BE2C (cell line): ENCODE results near the gene RC3H2.
"Not testable (repeated sequence)": the region's sequence is repeated elsewhere in the genome, so short reads cannot be mapped to it uniquely, and the experiment has no call there.

ENCODE experiments used
- DNase-seq: peaks from one replicate; pipeline ENCODE4 v3.0.0-alpha.2; 2020
- H3K27me3 ChIP-seq: fragments of 250-450 bp; sonication (Bioruptor Pico); 2 replicates; pipeline ENCODE4 v1.5.1; 2020; ENCODE audit warnings: mild to moderate bottlenecking
- H3K36me3 ChIP-seq: fragments of 250-450 bp; sonication (Bioruptor Pico); 2 replicates; pipeline ENCODE4 v1.5.1; 2020; ENCODE audit warnings: mild to moderate bottlenecking
- H3K4me1 ChIP-seq: fragments of 250-450 bp; sonication (Bioruptor Pico); 2 replicates; pipeline ENCODE4 v1.5.1; 2020
- H3K4me3 ChIP-seq: 2 replicates; pipeline ENCODE4 v1.5.1; 2011; ENCODE audit warnings: low read depth, low read length
- H3K9me3 ChIP-seq: fragments of 250-450 bp; sonication (Bioruptor Pico); 2 replicates; pipeline ENCODE4 v1.5.1; 2020
- CTCF ChIP-seq: IDR thresholded peaks from 2 replicates; pipeline ENCODE4 v1.5.1; 2012; ENCODE audit warnings: mild to moderate bottlenecking, low read depth, low read length

Gene RC3H2

GRCh38 chr9:122841501-122841900 lies 63.7 kb downstream of the RC3H2 start:
- no peak for DNase-seq
- no peak overlapping the region for H3K4me3 ChIP-seq
- no peak for TF ChIP-seq CTCF

GRCh38 chr9:122838441-122838840 lies 66.7 kb downstream of the RC3H2 start:
- H3K4me1 ChIP-seq, H3K9me3 ChIP-seq, H3K4me3 ChIP-seq, H3K27me3 ChIP-seq, H3K36me3 ChIP-seq: not testable (repeated sequence)
- DNase-seq = peak; percentile 20
- TF ChIP-seq CTCF = peak; percentile 31

More at GRCh38 chr9:122841501-122841900, 63.7 kb downstream of the RC3H2 start:
- Histone ChIP-seq H3K4me1 (no peaks in the 10 kb centered on the region), H3K36me3 (no peaks in the 10 kb centered on the region), H3K27me3 (no peaks in the 10 kb centered on the region), H3K9me3 (no peaks in the 10 kb centered on the region)

- no peaks in the 10 kb centered on the region for H3K9me3 ChIP-seq
- no peak overlapping the region for H3K4me3 ChIP-seq
- no peaks in the 10 kb centered on the region for H3K4me1 ChIP-seq
- no peaks in the 10 kb centered on the region for H3K36me3 ChIP-seq
- H3K27me3 ChIP-seq = no peaks in the 10 kb centered on the region
- DNase-seq = no peak
- no peak for TF ChIP-seq CTCF
Observed at GRCh38 chr9:122837266-122837850, 67.8 kb downstream of the RC3H2 start.

GRCh38 chr9:122835313-122835731 lies 69.8 kb downstream of the RC3H2 start:
- peak; percentile 37 for TF ChIP-seq CTCF
- no peak overlapping the region for H3K4me3 ChIP-seq
- DNase-seq = no peak

GRCh38 chr9:122832194-122832593 lies 73.0 kb downstream of the RC3H2 start:
- no peak for TF ChIP-seq CTCF
- no peaks in the 10 kb centered on the region for H3K4me1 ChIP-seq
- H3K9me3 ChIP-seq = no peaks in the 10 kb centered on the region
- no peaks in the 10 kb centered on the region for H3K27me3 ChIP-seq
- H3K36me3 ChIP-seq = no peaks in the 10 kb centered on the region
- no peak overlapping the region for H3K4me3 ChIP-seq
- no peak for DNase-seq

More at GRCh38 chr9:122835313-122835731, 69.8 kb downstream of the RC3H2 start:
- H3K4me1 ChIP-seq = no peaks in the 10 kb centered on the region
- H3K27me3 ChIP-seq = no peaks in the 10 kb centered on the region
- no peaks in the 10 kb centered on the region for H3K36me3 ChIP-seq
- H3K9me3 ChIP-seq = no peaks in the 10 kb centered on the region

- H3K4me1 ChIP-seq, H3K36me3 ChIP-seq, DNase-seq, H3K27me3 ChIP-seq, H3K9me3 ChIP-seq: not testable (repeated sequence)
- H3K4me3 ChIP-seq = peak overlapping the region; percentile 73
Observed at GRCh38 chr9:122828965-122829284, 76.2 kb downstream of the RC3H2 start.

- no peak for TF ChIP-seq CTCF
- H3K4me3 ChIP-seq = peak overlapping the region; percentile 73
- H3K4me1 ChIP-seq = no peaks in the 10 kb centered on the region
- H3K27me3 ChIP-seq = no peaks in the 10 kb centered on the region
- H3K9me3 ChIP-seq = no peaks in the 10 kb centered on the region
- peaks cover 16% of the 10 kb centered on the region for H3K36me3 ChIP-seq
- no peak for DNase-seq
Observed at GRCh38 chr9:122827761-122828093, 77.4 kb downstream of the RC3H2 start.
